Heart left ventricle (tissue), 13 donors: ENCODE data around the gene KLF2.

Source experiments
- POLR2A ChIP-seq, 2 donors: fragments of 450-650 bp; IDR thresholded peaks; one replicate each; pipeline ENCODE4 v1.6.1; 2017; ENCODE audit warnings: antibody characterized with exemption in 2 of 2, mild to moderate bottlenecking in 2 of 2, moderate library complexity in 2 of 2
- TF ChIP-seq, protein P1 (sequence below), 12 donors: fragments of 200-600 bp; sonication (generic) in 4 of 12; IDR thresholded peaks; one replicate each; pipeline versions ENCODE4 v1.5.0 to v1.8.0; 2018 to 2022; ENCODE audit warnings: antibody characterized with exemption in 12 of 12, mild to moderate bottlenecking in 5 of 12
- donor health status: ischemic (EF 13 %, LVEDD 7.1; RV severe dilation, severe dysfunction).
- donor health status: DM: no; HTN: yes; CAD: no.
- donor health status: DM: no; HTN: no; CAD: no.
- donor health status: ischemic (EF 25% LVEDD 6.9; RV normal size, moderate dysfunction).
- donor health status: ischemic (EF 25% LVEDD 5.7; RV mildly dilated, moderate dysfunction).
- donor health status: ischemic (EF 35%, LVEDD 5.7; RV mildly dilated, moderate dysfunction).
- donor health status: nonischemic (EF 11% LVEDD 7.7; RV severe dilation, severe dysfunction).
- donor health status: DM: yes; HTN: yes; CAD: no.
- donor health status: PGD.
- donor health status: ischemic (EF 29% LVEDD 5.4; RV normal size, mild dysfunction).
- donor health status: nonischemic (EF 23%, LVEDD 6.1; RV moderate dilation, normal function).

DNA sequence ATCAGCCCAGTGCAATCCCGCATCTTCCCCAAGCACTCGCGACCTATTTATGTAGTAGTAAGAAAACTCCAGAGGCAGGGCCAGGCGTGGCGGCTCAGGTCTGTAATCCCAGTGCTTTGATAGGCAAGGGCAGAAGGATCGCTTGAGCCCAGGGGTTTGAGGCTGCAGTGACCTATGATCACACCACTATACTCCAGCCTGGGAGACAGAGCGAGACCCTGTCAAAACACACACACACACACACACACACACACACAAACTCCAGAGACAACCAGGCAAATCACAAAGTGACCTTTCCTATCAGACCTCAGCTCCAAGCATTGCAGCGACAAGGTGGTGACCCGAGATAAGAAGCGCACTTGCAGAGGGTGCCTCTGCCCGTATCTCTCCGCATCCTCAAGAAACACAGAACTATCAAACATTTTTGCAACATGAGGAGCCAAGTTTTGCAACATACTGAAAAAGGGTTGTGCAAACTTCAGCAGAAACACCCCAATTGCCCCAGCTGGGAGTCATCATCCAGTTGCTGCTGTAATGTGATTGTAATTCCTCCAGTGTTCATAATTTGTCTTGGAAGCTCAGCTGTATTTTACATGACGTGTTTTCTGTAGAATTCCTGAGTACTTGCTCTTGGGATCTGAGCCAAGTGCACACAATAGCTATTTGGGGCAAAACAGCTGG lies 8.7 kb upstream of the KLF2 start:
- TF ChIP-seq, protein P1, sequence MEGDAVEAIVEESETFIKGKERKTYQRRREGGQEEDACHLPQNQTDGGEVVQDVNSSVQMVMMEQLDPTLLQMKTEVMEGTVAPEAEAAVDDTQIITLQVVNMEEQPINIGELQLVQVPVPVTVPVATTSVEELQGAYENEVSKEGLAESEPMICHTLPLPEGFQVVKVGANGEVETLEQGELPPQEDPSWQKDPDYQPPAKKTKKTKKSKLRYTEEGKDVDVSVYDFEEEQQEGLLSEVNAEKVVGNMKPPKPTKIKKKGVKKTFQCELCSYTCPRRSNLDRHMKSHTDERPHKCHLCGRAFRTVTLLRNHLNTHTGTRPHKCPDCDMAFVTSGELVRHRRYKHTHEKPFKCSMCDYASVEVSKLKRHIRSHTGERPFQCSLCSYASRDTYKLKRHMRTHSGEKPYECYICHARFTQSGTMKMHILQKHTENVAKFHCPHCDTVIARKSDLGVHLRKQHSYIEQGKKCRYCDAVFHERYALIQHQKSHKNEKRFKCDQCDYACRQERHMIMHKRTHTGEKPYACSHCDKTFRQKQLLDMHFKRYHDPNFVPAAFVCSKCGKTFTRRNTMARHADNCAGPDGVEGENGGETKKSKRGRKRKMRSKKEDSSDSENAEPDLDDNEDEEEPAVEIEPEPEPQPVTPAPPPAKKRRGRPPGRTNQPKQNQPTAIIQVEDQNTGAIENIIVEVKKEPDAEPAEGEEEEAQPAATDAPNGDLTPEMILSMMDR (IDR thresholded peaks at IDR 0.05), result no peak
- no peak for TF ChIP-seq POLR2A (IDR thresholded peaks at IDR 0.05)
